ENCODE measurements around the gene RAVER1. TPM values are rescaled to one million over a fixed set of nuclear protein-coding genes. Genes with fewer than 3 reads are reported as not detected.

The RAVER1 gene
- total and polyA plus RNA-seq, 9 of the 15 experiments (the other 6 are each of a cell fraction or from before 2014, with no cell fraction given) = 0.06 to 113 (median 7.0) TPM

DNA sequence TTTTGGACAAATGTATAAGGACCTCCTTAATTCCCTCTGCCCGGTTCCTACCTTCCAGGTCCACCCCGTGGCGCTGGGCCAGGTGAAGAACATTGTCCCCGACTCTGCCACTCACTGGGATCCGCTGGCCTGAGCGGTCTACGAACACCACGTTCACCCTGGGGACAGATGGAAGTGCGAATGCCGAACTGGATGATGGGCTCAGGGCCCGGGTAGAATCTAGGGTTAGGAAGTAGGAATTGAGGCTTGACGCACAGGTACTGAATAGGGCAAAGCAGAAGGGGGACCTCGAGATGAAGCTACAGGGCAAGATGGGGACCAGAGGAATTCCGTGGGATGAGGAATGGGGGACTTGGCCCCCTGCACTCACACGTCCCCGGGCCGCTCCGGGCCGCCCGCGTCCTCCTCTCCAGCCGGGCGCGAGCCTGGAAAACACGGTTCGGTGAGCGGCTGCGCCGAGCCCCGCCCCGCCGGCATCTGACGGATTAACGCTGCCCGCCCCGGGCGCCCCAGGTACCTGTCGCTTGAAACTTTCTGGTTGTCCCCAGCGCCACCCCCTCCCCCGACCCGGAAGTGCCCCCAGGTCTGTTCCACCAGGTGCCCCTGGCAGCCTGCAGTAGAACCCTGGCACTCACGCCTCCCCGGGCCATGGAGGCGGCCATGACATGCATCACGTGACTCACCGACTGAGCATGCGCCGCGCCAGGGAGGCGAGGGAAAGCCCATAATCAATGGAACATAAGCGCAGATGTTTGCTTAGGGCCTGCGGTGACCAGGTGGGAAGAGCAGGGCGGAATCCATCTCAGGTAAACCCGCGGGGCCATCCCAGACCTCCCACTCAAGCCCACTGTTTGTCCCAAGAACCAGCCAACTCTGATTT is 17.8 kb downstream of the RAVER1 start, which contains the start of gene FDX2 (continued):
- TF ChIP-seq, protein P1, sequence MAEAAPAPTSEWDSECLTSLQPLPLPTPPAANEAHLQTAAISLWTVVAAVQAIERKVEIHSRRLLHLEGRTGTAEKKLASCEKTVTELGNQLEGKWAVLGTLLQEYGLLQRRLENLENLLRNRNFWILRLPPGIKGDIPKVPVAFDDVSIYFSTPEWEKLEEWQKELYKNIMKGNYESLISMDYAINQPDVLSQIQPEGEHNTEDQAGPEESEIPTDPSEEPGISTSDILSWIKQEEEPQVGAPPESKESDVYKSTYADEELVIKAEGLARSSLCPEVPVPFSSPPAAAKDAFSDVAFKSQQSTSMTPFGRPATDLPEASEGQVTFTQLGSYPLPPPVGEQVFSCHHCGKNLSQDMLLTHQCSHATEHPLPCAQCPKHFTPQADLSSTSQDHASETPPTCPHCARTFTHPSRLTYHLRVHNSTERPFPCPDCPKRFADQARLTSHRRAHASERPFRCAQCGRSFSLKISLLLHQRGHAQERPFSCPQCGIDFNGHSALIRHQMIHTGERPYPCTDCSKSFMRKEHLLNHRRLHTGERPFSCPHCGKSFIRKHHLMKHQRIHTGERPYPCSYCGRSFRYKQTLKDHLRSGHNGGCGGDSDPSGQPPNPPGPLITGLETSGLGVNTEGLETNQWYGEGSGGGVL (CRISPR knock-in tag; IDR thresholded peaks at IDR 0.05) = no peak
- TF ChIP-seq YY1 (IDR thresholded peaks at IDR 0.05; ENCODE audit: borderline replicate concordance in 1 of 3, control insufficient read depth in 1 of 3, extremely low read depth in 1 of 3, insufficient read depth in 3 of 3, insufficient read length in 1 of 3, insufficient replicate concordance in 2 of 3, low read depth in 1 of 3, low read length in 2 of 3) (peak; percentile 95 to 100 (median 99)), ZBED1 (IDR thresholded peaks at IDR 0.05) (0 out of 2 replicates have a peak, but pooled peaks have one; percentile 34), ELF1 (tag; IDR thresholded peaks at IDR 0.05) (no peak), CBX5 (IDR thresholded peaks at IDR 0.05; ENCODE audit: borderline replicate concordance, low read depth) (no peak), CREM (IDR thresholded peaks at IDR 0.05; ENCODE audit: low read depth) (peak; percentile 32; the same call in 1 of the 2 replicates), CBX1 (IDR thresholded peaks at IDR 0.05; ENCODE audit: low read depth) (peak; percentile 69; the same call in 1 of the 2 replicates), CHD2 (IDR thresholded peaks at IDR 0.05; ENCODE audit: low read depth, low read length) (peak; percentile 26; the same call in 1 of the 2 replicates)
- TF ChIP-seq, protein P2, sequence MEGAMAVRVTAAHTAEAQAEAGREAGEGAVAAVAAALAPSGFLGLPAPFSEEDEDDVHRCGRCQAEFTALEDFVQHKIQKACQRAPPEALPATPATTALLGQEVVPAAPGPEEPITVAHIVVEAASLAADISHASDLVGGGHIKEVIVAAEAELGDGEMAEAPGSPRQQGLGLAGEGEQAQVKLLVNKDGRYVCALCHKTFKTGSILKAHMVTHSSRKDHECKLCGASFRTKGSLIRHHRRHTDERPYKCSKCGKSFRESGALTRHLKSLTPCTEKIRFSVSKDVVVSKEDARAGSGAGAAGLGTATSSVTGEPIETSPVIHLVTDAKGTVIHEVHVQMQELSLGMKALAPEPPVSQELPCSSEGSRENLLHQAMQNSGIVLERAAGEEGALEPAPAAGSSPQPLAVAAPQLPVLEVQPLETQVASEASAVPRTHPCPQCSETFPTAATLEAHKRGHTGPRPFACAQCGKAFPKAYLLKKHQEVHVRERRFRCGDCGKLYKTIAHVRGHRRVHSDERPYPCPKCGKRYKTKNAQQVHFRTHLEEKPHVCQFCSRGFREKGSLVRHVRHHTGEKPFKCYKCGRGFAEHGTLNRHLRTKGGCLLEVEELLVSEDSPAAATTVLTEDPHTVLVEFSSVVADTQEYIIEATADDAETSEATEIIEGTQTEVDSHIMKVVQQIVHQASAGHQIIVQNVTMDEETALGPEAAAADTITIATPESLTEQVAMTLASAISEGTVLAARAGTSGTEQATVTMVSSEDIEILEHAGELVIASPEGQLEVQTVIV (CRISPR knock-in tag; IDR thresholded peaks at IDR 0.05; ENCODE audit: borderline replicate concordance) = no peak
- TF ChIP-seq, protein P3, sequence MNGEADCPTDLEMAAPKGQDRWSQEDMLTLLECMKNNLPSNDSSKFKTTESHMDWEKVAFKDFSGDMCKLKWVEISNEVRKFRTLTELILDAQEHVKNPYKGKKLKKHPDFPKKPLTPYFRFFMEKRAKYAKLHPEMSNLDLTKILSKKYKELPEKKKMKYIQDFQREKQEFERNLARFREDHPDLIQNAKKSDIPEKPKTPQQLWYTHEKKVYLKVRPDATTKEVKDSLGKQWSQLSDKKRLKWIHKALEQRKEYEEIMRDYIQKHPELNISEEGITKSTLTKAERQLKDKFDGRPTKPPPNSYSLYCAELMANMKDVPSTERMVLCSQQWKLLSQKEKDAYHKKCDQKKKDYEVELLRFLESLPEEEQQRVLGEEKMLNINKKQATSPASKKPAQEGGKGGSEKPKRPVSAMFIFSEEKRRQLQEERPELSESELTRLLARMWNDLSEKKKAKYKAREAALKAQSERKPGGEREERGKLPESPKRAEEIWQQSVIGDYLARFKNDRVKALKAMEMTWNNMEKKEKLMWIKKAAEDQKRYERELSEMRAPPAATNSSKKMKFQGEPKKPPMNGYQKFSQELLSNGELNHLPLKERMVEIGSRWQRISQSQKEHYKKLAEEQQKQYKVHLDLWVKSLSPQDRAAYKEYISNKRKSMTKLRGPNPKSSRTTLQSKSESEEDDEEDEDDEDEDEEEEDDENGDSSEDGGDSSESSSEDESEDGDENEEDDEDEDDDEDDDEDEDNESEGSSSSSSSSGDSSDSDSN (IDR thresholded peaks at IDR 0.05; ENCODE audit: borderline replicate concordance in 1 of 2, low read depth in 2 of 2, low read length in 2 of 2) = 0 out of 4 replicates have a peak, but pooled peaks of 1 of the 2 experiments have one; percentile 10
- TF ChIP-seq, protein P4, sequence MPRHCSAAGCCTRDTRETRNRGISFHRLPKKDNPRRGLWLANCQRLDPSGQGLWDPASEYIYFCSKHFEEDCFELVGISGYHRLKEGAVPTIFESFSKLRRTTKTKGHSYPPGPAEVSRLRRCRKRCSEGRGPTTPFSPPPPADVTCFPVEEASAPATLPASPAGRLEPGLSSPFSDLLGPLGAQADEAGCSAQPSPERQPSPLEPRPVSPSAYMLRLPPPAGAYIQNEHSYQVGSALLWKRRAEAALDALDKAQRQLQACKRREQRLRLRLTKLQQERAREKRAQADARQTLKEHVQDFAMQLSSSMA (CRISPR knock-in tag; IDR thresholded peaks at IDR 0.05) = 0 out of 2 replicates have a peak, but pooled peaks have one; percentile 28

All from K562 (cell line).